Activated T-helper 9 cell treated with anti-CD3 and anti-CD28 coated beads, Interleukin-2, amount 50 U/mL, for 16 hours (primary cell): ENCODE data around the gene PPARG.

Experiments
- DNase-seq: peaks from one replicate; pipeline ENCODE4 v3.0.0-alpha.2; 2020; ENCODE audit warnings: low read depth

Gene PPARG

DNA sequence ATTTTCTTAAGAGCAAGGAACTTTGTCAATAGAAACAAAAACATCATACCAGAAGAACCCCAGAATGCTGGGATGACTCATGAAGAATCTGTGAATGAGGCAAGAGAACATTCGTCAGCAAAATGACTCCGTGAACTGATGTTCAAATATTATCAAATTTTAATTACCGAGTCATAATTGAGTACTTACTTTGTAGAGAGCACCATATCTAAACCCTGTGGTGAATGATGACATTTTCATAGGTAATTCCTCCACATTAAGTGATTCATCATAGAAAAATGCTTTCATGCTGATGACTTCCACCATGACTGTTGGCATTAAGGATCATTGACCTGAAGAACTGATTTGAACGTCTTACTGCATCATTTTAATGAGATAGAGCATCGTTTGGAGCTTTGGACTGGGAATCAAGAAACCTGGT, 56.3 kb downstream of the PPARG start:
- no peak for DNase-seq

DNA sequence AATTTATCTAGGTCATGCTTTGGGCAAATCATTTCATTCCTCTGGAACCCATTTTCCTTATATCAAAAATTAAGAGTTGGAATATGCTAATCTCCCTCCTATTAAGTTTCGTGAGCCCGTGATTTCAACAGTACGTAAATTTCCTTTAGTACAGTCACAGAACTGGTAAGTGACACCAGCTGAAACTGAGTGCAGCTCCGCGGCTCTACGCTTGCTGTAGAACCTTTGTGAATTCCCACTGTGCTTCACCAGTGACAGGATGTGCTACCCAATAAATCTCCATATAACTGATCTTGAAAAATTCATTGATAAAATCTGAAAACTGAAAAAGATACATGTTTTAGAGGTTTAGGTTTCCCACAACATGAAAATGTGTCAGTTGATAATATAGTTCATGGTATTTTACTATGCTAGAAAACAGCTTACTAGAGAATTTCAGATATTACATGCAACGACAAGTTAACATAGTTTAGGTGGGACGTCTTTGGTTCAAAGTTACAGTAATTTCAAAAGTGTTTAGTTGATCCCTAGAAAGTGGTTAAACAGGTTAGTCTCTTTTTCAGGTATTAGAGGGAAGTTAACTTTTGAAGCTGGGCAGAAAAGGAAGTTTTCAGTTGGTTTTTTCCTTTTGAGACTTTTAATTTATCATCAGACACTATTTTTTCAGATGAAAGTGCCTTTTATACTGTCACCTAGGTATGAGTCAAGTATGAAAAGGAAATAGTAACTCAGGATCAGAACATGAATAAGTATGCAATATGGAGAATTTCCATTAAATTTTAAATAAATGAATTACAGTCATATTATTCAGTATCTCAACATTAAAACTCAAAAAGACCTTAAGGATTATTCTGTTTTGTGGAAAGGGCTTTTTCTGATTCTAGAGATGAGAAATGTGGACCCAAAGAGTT, 57.0 kb downstream of the PPARG start:
- DNase-seq: no peak

DNA sequence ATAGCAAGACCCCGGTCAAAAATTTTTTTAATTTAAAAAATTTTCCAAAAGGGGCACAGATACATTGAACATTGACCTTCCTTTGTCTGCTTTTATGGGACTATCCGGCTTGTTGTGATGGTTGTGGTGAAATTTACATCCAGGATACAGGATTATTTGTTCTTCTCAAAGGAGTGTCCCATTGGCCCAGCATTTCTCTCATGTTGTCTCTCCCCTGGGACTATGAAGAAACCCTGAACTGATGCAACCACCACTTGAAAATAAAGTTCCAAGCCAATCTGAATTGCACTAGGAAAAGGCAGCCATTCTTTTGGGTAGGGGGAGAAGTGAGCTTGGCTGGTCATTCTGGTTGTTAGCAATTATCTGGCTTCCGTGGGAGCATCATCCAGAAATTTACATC, 58.4 kb downstream of the PPARG start:
- DNase-seq: no peak

DNA sequence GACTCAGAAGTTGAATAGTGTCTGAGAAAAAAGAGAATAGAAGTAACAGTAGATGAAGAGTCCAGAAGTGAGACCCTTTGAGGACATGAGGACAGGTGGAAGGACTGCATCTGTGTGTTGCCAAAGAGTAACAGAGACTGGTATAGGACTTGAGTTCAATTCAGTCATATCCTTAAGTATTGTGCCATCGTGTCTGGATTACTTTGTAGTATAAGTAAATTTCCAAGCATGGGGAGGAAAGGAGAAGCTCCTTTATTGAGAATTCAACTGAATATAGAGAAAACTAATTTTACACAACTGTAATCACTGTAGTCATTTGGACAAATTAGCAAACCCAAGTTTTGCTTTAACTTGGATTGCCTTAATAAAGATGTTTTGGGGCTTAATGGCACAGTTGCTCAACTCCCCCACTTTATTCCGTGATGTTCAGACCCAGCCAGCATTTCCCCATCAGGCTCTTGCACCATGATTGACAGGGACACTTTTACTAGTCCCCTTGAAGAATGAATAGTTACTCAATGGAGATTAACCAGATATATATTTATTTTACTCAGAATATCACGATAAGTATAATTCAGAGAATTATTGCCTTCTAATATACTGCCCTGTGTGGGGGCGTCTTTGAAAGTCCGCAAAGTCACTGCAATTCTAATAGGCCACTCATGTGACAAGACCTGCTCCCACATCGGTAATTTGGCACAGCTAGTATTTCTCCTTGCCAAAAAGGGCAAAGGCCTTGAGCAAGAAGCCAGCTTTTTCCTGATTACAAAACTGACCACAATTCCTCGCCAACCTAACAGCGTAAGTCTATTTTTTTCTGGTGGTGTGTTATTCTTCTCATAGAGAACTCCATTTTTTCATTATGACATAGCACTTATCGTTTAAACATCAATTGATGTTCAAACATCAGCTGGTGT, 61.3 kb downstream of the PPARG start:
- DNase-seq: no peak

DNA sequence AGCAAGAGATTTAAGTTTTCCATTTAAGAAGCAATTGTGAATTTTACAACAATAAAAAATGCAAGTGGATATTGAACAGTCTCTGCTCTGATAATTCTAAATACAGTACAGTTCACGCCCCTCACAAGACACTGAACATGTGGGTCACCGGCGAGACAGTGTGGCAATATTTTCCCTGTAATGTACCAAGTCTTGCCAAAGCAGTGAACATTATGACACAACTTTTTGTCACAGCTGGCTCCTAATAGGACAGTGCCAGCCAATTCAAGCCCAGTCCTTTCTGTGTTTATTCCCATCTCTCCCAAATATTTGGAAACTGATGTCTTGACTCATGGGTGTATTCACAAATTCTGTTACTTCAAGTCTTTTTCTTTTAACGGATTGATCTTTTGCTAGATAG, 62.3 kb downstream of the PPARG start:
- no peak for DNase-seq

DNA sequence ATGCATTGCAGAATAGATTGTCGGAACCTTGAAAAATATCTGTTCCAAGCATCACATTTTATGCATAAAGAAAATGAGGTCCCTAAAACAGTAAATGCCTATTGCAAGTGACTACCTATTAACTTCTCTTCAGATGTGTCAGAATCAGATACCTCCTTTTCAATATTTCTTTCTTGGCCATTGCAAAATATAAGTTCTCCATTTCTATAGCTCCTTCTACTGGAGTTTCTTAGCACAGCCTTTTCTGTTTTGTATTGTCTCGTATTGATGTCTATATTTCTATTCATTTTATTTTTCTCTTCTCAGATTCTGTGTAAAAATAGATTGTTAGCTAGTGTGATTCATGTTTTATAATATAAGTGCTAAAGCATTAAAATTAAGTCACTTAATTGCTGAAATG, 63.4 kb downstream of the PPARG start:
- DNase-seq: no peak

DNA sequence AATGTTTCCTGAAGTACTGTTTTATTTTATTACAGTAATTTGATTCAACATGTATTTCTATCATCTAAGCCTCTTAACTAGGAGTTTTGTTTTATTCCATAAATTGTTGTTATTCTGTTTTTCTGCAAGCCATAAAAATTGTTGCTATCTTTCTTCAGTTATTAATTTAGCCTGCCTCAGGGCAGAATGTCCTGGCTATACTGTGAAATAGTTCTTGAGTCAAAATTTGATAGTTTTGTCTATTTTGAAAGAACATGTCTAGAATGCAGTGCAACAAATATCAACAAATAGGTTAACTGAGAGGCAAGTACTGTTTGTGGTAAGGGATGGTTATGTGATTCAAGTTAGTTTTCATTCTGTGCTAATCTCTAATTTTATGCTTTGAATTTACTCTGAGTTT, 63.9 kb downstream of the PPARG start:
- no peak for DNase-seq

DNA sequence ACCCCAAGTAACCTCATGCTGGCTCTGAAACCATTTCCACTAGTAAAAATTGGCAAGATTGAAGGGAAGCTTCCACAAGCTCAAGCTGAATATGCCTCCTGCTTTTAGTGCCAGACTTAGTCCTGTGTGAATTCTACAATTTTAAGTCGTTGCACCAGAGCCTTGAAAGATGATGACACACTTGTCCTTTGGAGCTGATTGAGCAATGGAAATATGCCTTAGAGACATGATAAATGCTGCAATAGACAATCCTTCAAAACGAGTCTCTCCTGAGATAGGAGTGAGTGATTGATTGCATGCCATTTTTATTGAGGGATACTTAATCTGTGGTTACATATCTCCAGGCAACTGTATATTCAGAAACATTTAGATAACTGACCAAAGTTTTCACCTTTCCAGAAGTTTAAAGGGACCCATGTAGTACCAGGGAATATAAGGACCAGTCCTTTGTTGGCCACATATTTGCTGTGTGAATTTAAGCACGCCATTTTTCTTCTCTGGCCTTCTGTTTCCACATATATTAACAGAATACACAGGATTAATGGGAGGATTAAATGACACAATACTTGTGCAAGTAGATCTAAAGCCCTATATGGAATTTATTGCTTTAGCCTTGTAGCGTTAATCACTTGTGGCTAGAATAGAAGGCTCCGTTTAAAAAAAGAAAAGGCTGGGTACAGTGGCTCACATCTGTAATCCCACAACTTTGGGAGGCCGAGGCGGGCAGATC, 65.1 kb downstream of the PPARG start:
- no peak for DNase-seq

DNA sequence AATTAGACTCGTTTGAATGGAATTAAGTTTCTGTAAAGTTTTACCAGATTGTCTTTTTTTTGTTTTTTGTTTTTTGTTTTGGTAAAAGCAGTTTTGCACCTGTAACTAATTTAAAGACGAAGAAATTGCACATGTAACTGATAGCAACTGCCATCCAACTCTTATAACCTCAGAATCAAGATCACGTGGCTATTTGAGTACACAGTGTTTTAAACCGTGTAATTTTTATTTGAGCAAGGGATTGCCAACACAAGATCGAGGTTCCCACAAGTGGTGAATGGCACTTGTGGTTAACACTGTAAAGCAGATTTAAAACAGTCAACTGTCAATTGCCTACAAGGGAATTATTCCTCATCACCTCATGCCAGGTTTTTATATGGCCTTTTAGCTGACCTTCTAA, 67.3 kb downstream of the PPARG start:
- no peak for DNase-seq

DNA sequence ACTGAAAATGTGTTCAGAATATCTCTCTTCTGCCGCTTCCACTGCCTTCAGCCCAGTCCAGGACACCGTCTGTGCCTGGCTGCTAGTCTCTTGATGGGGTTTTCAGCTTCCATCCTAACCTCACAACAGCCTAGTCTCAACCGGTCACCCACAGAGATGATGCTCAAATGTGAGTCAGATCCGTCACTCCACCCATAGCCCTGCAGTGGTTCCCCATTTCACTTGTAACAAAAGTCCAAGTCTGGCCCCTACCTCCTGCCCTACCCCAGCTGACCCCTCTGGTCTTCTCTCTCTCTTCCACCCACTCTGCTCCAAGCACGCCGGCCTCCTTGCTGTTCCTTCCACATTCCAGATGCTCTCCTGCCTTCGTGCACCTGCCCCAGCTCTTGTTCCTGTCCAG, 68.1 kb downstream of the PPARG start:
- no peak for DNase-seq

DNA sequence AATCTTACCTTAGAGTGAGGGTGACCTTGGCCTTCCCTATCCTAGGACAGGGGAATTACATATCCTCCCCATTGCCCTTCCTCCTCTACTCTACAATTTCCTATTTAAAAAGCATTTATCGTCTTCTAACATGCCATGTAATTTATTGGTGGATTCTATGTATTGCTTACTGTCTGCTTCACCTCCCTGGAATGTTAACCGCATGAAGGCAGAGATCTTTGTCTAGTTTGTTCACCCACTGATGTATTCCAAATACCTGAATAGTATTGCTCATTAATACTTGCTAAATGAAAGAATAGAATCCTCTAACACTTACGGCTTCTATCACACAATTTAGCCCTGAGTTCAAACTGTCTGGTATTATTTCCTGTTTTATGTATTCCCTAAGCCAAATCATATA, 68.6 kb downstream of the PPARG start:
- DNase-seq: no peak

DNA sequence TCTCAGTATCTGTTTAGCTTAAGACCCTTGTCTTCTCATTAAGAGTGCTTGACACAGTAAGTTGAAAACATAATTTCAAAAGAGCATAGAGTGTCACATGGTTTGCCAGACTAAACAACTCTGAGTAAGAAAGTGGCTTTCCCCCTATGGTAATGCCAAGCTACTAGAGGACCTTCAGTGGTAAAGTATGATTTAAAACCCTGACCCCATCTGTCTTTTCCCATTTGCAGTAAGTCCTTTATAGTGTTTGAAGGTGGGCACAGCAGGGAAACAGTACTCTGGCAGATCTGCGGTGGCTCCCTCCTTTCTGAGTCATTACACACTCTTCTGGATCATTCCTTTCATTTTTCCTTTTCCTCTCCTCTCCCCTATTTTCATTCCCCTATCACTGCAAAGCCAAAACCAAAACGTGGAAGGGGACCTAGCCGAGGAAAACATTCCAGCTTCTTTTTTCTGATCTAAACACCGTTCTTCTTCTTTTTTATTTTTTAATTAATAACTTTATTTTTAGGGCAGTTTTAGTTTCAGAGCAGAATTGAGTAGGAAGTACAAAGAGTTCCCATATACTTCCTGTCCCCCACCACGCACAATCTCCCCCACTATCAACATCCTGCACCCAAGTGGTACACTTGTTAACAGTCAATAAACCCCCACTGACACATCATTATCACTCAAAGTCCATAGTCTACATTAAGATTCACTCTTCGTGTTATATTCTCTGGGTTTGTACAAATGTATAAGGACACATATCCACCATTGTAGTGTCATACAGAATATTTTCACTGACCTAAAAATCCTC, 74.7 kb downstream of the PPARG start:
- no peak for DNase-seq

DNA sequence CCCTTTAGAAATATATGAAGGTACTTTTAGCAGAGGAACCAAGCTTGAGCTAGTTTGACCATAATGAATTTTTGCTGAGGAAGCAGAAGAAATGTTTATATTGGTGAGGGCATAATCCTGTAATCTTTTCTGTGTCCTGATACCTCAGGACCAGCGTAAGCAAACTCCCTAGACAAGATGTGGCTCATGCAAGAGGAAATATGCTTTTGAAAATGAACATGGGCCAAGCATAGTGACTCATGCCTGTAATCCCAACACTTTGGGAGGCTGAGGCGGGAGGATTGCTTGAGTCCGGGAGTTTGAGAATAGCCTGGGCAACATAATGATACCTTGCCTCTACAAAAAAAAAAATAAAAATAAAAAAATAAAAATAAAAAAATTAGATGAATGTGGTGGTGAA, 78.5 kb downstream of the PPARG start:
- DNase-seq: no peak

DNA sequence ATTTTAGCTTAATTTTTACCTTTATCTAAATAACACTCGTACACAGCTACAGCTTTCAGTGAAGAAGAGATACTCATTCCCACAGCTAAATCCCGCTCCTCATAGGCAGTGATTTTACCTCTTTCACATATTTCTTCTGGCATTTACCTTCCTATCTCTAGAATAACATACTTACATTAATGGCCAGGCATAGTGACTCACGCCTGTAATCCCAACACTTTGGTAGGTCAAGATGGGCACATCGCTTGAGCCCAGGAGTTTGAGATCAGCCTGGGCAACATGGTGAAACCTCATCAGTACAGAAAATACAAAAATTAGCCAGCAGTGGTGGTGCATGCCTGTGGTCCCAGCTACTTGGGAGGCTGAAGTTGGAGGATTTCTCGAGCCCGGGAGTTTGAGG, 80.2 kb downstream of the PPARG start:
- no peak for DNase-seq

DNA sequence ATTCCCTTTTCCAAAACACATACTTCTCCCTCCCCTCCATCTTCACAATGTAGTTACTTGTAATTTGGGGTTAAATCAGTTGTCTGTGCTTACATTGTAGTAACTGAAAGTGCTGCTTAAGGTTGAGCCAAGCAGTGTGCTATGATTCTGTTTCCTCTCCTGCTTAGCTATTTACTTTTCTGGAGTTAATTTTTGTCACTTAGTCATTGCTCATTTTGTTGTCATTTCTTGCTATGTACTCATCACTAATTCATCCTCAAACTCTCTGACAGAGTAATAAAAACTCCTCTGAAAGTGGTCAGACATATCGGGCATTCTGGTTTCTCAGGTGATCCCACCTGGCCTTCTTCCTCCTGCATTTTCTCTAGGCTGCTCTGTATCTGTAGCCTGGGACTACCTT, 80.7 kb downstream of the PPARG start:
- DNase-seq: no peak

DNA sequence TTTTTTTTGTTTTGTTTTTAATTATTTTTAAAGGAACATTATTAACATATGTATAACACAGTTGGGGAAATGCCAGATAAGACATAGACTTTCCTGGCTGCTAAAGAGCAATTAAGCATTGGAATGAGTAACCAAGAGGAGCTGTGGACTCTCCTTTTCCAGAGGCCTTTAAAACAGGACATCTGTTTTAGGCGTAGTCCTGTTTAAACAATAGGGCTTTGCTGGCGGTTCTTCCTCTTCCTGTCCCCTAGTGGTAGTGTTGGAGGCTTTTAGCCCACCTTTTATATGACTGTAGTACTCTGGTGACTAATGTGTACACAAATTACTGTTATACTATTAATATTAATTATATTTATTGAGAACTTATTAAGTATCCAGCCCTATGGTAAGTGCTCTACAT, 81.9 kb downstream of the PPARG start:
- no peak for DNase-seq

DNA sequence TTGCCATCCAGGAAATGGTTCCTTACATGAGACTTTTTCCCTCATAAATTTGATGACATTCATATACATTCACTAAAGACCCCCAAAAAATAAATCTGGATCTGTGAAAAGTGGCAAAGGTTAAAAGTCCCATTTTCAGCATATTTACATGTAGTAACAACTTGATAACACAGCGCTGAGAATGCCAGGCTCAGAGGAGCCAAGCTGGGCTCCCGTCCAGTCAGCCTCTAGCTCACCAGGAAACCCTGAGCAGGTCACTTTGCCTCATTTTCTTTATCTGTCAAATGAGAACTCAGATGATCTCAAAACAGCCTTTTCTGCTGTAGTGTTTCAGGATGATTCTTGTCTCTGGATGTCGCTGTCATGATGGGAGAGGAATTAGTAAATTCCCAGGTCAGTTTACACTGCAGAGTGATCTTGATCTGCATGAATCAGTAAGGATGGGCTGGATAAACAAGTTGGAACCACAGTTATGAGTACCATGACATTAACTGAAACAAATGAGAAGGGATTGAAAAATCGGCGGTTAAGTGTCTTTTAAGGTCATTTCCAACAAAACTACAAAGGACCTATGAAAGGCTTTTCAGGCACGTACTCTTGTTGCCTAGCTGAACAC, 82.8 kb downstream of the PPARG start:
- no peak for DNase-seq

DNA sequence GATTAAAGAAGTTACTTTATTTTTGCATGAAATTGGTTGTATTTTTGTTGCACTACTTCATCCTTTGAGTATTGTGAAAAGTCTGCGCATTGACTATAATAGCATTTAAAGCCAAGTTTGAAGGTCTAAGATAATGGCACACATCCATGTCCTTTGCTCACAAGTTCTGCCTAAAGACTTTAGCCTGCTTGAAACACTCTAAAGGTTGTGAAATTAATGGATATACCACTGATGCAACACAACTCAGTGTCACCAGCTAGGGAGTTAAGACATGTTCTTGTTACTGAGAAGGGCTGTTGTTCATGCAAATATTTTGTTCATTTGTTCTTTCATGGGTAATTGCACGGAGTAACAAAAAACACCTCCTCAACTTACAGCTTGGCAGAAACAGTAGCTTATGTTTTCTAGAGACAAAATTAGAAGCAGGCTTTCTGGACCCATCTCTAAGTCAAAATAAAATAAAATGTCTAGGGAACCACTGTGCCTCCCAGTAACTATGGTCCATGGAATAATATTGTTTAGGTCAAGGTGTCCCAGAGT, 83.9 kb downstream of the PPARG start:
- DNase-seq: no peak

DNA sequence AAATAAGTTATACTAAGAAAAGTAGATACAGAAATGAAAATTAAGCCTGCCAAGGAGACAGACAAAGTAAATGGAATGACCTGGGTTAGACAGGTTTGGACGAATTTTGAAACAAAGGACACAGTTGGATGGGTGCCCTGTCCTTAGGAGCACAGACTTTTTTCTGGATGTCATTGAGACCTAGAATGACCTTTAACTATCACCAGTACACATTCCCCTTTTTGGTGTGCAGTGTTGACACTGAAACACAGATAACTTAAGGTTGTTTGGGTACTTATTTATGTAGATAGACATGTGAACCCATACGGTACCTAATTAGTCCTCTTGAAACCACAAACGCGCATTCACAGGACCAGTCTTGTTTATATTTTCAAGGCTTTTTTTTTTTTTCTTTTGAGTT, 86.7 kb downstream of the PPARG start:
- DNase-seq: no peak

DNA sequence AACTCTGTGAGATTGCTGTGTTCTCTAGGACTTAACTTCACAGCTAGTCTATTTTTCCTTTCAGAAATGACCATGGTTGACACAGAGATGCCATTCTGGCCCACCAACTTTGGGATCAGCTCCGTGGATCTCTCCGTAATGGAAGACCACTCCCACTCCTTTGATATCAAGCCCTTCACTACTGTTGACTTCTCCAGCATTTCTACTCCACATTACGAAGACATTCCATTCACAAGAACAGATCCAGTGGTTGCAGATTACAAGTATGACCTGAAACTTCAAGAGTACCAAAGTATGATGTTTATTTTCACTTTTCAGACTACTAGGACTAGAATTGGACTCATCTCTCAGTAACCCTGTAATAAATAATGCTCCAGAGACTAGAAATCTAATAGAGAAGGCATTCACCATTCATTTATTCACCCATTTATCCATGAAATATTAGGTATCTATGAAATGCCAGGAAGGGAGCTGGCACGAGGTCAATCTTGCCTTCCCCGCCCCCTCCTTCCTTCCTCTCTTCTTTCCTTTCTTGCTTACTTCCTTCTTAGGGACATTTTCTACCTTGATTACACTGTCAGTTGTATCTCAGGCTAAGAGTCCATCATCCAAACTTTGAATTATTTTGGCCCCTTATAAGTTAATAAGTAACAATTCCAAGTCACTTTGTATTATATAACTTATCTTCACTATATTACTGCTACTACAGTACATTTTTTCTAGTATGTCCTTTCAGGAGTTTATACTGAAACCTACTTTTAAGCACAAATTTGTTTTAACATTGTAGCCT, 91.0 kb downstream of the PPARG start:
- no peak for DNase-seq
